HFFc6 (cell line): Measurements from ENCODE around the gene PLCL2. TPM values are rescaled to one million over a fixed set of nuclear protein-coding genes. Genes with fewer than 3 reads are reported as not detected.

Experiments used
- DNase-seq: peaks from one replicate; pipeline ENCODE4 v3.0.0-alpha.2; 2018
- H3K27ac Mint-ChIP-seq: 2 replicates; pipeline ENCODE4 v1.8.0; 2020; ENCODE audit warnings: mild to moderate bottlenecking, mixed read lengths
- H3K27me3 Mint-ChIP-seq: 2 replicates; pipeline ENCODE4 v1.8.0; 2021; ENCODE audit warnings: mild to moderate bottlenecking, moderate library complexity, mixed read lengths; ENCODE audit not compliant: insufficient read depth
- H3K36me3 Mint-ChIP-seq: 2 replicates; pipeline ENCODE4 v1.8.0; 2021; ENCODE audit warnings: low read depth, mixed read lengths
- H3K4me1 Mint-ChIP-seq: 2 replicates; pipeline ENCODE4 v1.8.0; 2020; ENCODE audit warnings: low read depth, mixed read lengths
- H3K4me3 Mint-ChIP-seq: 2 replicates; pipeline ENCODE4 v1.8.0; 2020; ENCODE audit warnings: mild to moderate bottlenecking, moderate library complexity, mixed read lengths
- H3K9me3 Mint-ChIP-seq: 2 replicates; pipeline ENCODE4 v1.8.0; 2020; ENCODE audit warnings: mild to moderate bottlenecking, mixed read lengths
- CTCF ChIP-seq: fragments of 200-600 bp; sonication (generic); IDR thresholded peaks from 2 replicates; pipeline ENCODE4 v1.5.0; 2021; ENCODE audit warnings: antibody characterized with exemption, mild to moderate bottlenecking
- total RNA-seq, 6 experiments: library from RNA; stranded (reverse); fragmentation: NEBNext Ultra II Directional; extraction: Animal tissue kit (Norgen Biotek cat#: 25700); gene quantifications; 2 replicates in 1 of 6; 3 replicates in 5 of 6; pipeline ENCODE4 v1.2.3, GENCODE V29; 2021

The PLCL2 gene
- total RNA-seq, 6 experiments from 2014 or later = 3.9 to 6.4 (median 5.7) TPM

- H3K27ac Mint-ChIP-seq = no peak overlapping the region
- no peaks in the 10 kb centered on the region; the same call in 1 of the 2 replicates for H3K27me3 Mint-ChIP-seq
- DNase-seq = no peak
- no peak overlapping the region for H3K4me3 Mint-ChIP-seq
- TF ChIP-seq CTCF = no peak
- peaks cover 60% of the 10 kb centered on the region for H3K4me1 Mint-ChIP-seq
- no peaks in the 10 kb centered on the region for H3K9me3 Mint-ChIP-seq
- H3K36me3 Mint-ChIP-seq = peaks cover 9% of the 10 kb centered on the region; the same call in 1 of the 2 replicates
Observed at GRCh38 chr3:16908896-16909295, 24.1 kb downstream of the PLCL2 start.

GRCh38 chr3:16909802-16910201, 25.0 kb downstream of the PLCL2 start:
- H3K36me3 Mint-ChIP-seq = peaks cover 4% of the 10 kb centered on the region; the same call in 1 of the 2 replicates
- H3K27me3 Mint-ChIP-seq = no peaks in the 10 kb centered on the region; the same call in 1 of the 2 replicates
- no peak overlapping the region for H3K27ac Mint-ChIP-seq

GRCh38 chr3:16910207-16910606, 25.5 kb downstream of the PLCL2 start:
- no peak overlapping the region for H3K27ac Mint-ChIP-seq
- no peaks in the 10 kb centered on the region; the same call in 1 of the 2 replicates for H3K27me3 Mint-ChIP-seq
- no peak overlapping the region for H3K4me3 Mint-ChIP-seq
- no peak for DNase-seq
- H3K4me1 Mint-ChIP-seq = peaks cover 53% of the 10 kb centered on the region
- H3K9me3 Mint-ChIP-seq = no peaks in the 10 kb centered on the region
- H3K36me3 Mint-ChIP-seq = peaks cover 4% of the 10 kb centered on the region; the same call in 1 of the 2 replicates
- TF ChIP-seq CTCF = no peak

More at GRCh38 chr3:16909802-16910201, 25.0 kb downstream of the PLCL2 start:
- no peak overlapping the region for H3K4me3 Mint-ChIP-seq
- H3K9me3 Mint-ChIP-seq = no peaks in the 10 kb centered on the region
- H3K4me1 Mint-ChIP-seq = peaks cover 57% of the 10 kb centered on the region
- no peak for DNase-seq
- no peak for TF ChIP-seq CTCF

DNA sequence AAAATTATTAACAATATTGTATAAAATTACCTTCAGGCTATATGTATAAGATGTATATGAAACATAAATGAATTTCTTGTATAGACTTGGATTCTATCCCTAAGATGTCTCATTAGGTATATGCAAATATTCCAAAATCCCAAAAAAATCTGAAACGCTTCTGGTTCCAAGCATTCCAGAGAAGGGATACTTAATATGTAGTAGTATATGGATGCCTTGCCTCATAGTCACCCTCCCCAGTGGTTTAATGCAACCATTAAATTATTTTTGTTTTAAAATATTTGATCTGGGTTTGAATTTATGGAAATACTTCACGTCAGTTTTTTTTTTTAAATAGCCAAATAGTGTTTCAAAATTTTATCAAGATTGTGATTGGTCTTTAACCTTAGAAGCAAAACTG, 27.2 kb downstream of the PLCL2 start:
- peaks cover 56% of the 10 kb centered on the region for H3K4me1 Mint-ChIP-seq
- H3K27me3 Mint-ChIP-seq = no peaks in the 10 kb centered on the region; the same call in 1 of the 2 replicates
- H3K27ac Mint-ChIP-seq = no peak overlapping the region
- no peak for TF ChIP-seq CTCF
- no peak for DNase-seq
- H3K9me3 Mint-ChIP-seq = no peaks in the 10 kb centered on the region
- H3K4me3 Mint-ChIP-seq = no peak overlapping the region
- H3K36me3 Mint-ChIP-seq = peaks cover 4% of the 10 kb centered on the region; the same call in 1 of the 2 replicates

- peaks cover 4% of the 10 kb centered on the region; the same call in 1 of the 2 replicates for H3K36me3 Mint-ChIP-seq
- no peaks in the 10 kb centered on the region; the same call in 1 of the 2 replicates for H3K27me3 Mint-ChIP-seq
- no peak overlapping the region for H3K4me3 Mint-ChIP-seq
- no peak for DNase-seq
- no peaks in the 10 kb centered on the region for H3K9me3 Mint-ChIP-seq
- H3K4me1 Mint-ChIP-seq = peaks cover 56% of the 10 kb centered on the region
- no peak for TF ChIP-seq CTCF
- H3K27ac Mint-ChIP-seq = no peak overlapping the region
Observed at GRCh38 chr3:16912400-16913263, 27.9 kb downstream of the PLCL2 start.
